Stimulated activated naive CD8-positive, alpha-beta T cell treated with anti-CD3 and anti-CD28 coated beads, Interleukin-15, amount 100 ng/mL, for 72 hours (primary cell): ENCODE measurements around the gene OR2W1.

ENCODE experiments used
- ATAC-seq: fragments of 150-1000 bp; cut with Tn5 transposase; 2 replicates; pipeline ENCODE4 v1.10.0; 2021; ENCODE audit warnings: mild to moderate bottlenecking, moderate library complexity
- DNase-seq, 2 donors: peaks; one replicate each; pipeline ENCODE4 v3.0.0; 2021 to 2022
- H3K27ac Mint-ChIP-seq, 2 donors: one replicate each; pipeline ENCODE4 v1.8.0; 2022; ENCODE audit warnings: mild to moderate bottlenecking in 2 of 2, mixed read lengths in 2 of 2, moderate library complexity in 2 of 2
- H3K27me3 Mint-ChIP-seq: one replicate; pipeline ENCODE4 v1.8.0; 2022; ENCODE audit warnings: mixed read lengths
- H3K4me1 Mint-ChIP-seq: one replicate; pipeline ENCODE4 v1.8.0; 2022; ENCODE audit warnings: mild to moderate bottlenecking, mixed read lengths
- H3K4me3 Mint-ChIP-seq, 2 donors: one replicate each; pipeline ENCODE4 v1.8.0; 2022; ENCODE audit warnings: mild to moderate bottlenecking in 2 of 2, mixed read lengths in 2 of 2, moderate library complexity in 1 of 2
- H3K9me3 Mint-ChIP-seq, 2 donors: one replicate each; pipeline ENCODE4 v1.8.0; 2022; ENCODE audit warnings: mixed read lengths in 2 of 2

The OR2W1 gene

GRCh38 chr6:29014729-29015608, 30.0 kb downstream of the OR2W1 start:
- Mint-ChIP-seq H3K9me3 (no peaks in the 10 kb centered on the region), H3K27me3 (peaks cover 19% of the 10 kb centered on the region), H3K27ac (no peak overlapping the region), H3K4me3 (peak overlapping the region in 1 of 2 donors; percentile 72), H3K4me1 (peaks cover 23% of the 10 kb centered on the region)
- ATAC-seq (no peak), DNase-seq (peak; percentile 10 to 13)

GRCh38 chr6:29011276-29011734, 33.7 kb downstream of the OR2W1 start:
- DNase-seq (peak; percentile 19 to 36), ATAC-seq (peak; percentile 55)
- no peaks in the 10 kb centered on the region for H3K9me3 Mint-ChIP-seq
- peaks cover 19% of the 10 kb centered on the region for H3K27me3 Mint-ChIP-seq
- peak overlapping the region; percentile 92 to 93 for H3K4me3 Mint-ChIP-seq
- H3K27ac Mint-ChIP-seq = peak overlapping the region; percentile 91
- peaks cover 13% of the 10 kb centered on the region for H3K4me1 Mint-ChIP-seq

- Mint-ChIP-seq H3K27ac (no peak overlapping the region), H3K9me3 (peaks cover 5 to 7% of the 10 kb centered on the region in 2 donors), H3K4me3 (no peak overlapping the region), H3K4me1 (peaks cover 26% of the 10 kb centered on the region), H3K27me3 (peaks cover 19% of the 10 kb centered on the region)
- no peak for DNase-seq
- ATAC-seq = no peak
These were observed 35.6 kb downstream of the OR2W1 start for GRCh38 chr6:29009358-29009757.

GRCh38 chr6:29008089-29008488, 36.9 kb downstream of the OR2W1 start:
- H3K9me3 Mint-ChIP-seq = peaks cover 8% of the 10 kb centered on the region in 2 donors
- H3K27ac Mint-ChIP-seq = no peak overlapping the region
- ATAC-seq = no peak
- no peak for DNase-seq
- peaks cover 26% of the 10 kb centered on the region for H3K4me1 Mint-ChIP-seq
- H3K4me3 Mint-ChIP-seq = no peak overlapping the region
- peaks cover 9% of the 10 kb centered on the region for H3K27me3 Mint-ChIP-seq

- H3K27me3 Mint-ChIP-seq = no peaks in the 10 kb centered on the region
- H3K4me1 Mint-ChIP-seq = peaks cover 19% of the 10 kb centered on the region
- DNase-seq (peak in 1 of 2 donors; percentile 42), ATAC-seq (peak; percentile 89)
- peaks cover 8% of the 10 kb centered on the region in 2 donors for H3K9me3 Mint-ChIP-seq
- peak within 1 kb of the TSS; percentile 87 to 91 for H3K4me3 Mint-ChIP-seq
- peak within 1 kb of the TSS; percentile 56 to 69 for H3K27ac Mint-ChIP-seq
These were observed 39.6 kb downstream of the OR2W1 start, which contains the start of gene ZNF311 for GRCh38 chr6:29005183-29005885. Gene ZNF311, minus strand, starts transcription at chr6:29005315. Its CDS starts 1,361 bp downstream, at chr6:29003954.

GRCh38 chr6:28996844-28997510, 48.0 kb downstream of the OR2W1 start:
- ATAC-seq = no peak
- Mint-ChIP-seq H3K9me3 (no peaks in the 10 kb centered on the region), H3K4me3 (no peak overlapping the region), H3K27ac (no peak overlapping the region), H3K27me3 (no peaks in the 10 kb centered on the region), H3K4me1 (peaks cover 4% of the 10 kb centered on the region)
- DNase-seq = no peak

- peaks cover 4% of the 10 kb centered on the region for H3K4me1 Mint-ChIP-seq
- no peak overlapping the region for H3K4me3 Mint-ChIP-seq
- ATAC-seq = no peak
- H3K27ac Mint-ChIP-seq = no peak overlapping the region
- H3K9me3 Mint-ChIP-seq = no peaks in the 10 kb centered on the region
- DNase-seq = no peak
- no peaks in the 10 kb centered on the region for H3K27me3 Mint-ChIP-seq
These were observed 49.8 kb downstream of the OR2W1 start for GRCh38 chr6:28995093-28995650.
